ENCODE results near the gene PLXNC1.

Gene PLXNC1

DNA sequence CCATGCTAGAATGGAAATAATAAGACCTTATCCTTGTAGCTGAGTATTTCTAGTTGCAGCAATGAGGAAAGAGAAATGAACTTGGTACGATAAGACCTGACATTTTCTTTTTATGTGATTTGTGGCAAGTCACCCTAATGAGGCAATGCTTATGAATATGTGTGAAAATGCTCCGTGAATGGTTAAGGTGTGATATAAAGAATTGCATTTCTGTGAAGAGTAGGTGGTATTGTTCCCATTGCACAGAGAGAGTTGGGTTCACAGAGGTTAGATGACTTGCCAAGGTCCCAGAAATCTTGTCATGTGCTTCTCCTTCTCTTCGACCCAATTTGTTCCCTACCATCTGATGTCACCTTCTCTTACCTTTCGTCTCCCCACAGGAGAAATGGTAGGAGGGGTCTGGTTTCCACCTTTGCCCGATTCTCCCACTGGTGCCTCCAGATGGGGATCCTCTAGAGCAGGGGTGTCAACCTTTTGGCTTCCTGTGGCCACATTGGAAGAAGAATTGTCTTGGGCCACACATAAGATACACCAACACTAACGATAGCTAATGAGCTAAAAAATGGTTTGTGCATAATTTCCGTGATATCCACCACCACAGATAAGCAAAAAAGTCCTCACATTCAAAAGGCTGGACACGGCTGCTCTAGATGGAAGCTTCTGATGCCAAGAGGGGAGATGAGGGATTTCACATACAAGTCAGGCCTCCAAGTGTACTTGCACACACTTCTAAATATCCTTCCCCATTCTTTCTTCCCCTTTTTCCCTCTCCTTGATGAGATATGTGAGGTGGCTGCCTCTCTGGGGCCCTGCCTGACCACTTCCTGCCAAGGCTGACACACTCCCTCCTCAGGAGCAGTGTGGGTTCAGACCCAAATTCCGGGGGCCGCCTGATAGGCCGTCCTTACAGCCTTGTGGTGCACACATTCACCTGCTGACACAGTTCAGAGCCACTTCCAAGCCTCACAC, 96.1 kb downstream of the PLXNC1 start:
- no peak for TF ChIP-seq ZFX (IDR thresholded peaks at IDR 0.05)
- TF ChIP-seq, protein P1, sequence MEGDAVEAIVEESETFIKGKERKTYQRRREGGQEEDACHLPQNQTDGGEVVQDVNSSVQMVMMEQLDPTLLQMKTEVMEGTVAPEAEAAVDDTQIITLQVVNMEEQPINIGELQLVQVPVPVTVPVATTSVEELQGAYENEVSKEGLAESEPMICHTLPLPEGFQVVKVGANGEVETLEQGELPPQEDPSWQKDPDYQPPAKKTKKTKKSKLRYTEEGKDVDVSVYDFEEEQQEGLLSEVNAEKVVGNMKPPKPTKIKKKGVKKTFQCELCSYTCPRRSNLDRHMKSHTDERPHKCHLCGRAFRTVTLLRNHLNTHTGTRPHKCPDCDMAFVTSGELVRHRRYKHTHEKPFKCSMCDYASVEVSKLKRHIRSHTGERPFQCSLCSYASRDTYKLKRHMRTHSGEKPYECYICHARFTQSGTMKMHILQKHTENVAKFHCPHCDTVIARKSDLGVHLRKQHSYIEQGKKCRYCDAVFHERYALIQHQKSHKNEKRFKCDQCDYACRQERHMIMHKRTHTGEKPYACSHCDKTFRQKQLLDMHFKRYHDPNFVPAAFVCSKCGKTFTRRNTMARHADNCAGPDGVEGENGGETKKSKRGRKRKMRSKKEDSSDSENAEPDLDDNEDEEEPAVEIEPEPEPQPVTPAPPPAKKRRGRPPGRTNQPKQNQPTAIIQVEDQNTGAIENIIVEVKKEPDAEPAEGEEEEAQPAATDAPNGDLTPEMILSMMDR (conservative IDR thresholded peaks at IDR 0.05) = no peak
- no peak overlapping the region for H3K27ac ChIP-seq

GRCh38 chr12:94245631-94246383, 97.4 kb downstream of the PLXNC1 start:
- no peak overlapping the region for H3K27ac ChIP-seq
- TF ChIP-seq, protein P1 (conservative IDR thresholded peaks at IDR 0.05) = no peak
- TF ChIP-seq ZFX (IDR thresholded peaks at IDR 0.05) = no peak

GRCh38 chr12:94247246-94247645, 98.9 kb downstream of the PLXNC1 start:
- TF ChIP-seq ZFX (IDR thresholded peaks at IDR 0.05) = no peak
- TF ChIP-seq, protein P1 (conservative IDR thresholded peaks at IDR 0.05) = no peak
- H3K27ac ChIP-seq = no peak overlapping the region

DNA sequence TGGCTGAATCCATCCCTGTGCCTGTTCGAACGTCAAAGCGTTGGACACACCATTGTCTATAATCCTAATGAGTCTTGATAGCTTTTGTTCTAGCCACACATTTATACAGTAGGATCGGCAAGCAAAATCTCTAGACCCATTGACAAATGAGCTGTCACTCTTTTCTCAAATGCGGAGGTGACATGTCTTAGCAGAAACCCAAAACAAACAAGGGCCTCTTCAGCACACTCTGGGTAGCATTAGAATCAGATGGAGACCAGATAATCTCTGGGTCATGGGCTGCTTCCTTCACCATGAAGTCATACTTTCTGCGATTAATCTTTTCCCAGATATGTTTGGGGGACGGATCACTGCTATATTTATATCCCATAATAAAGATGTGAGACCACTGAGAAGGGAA, 100.2 kb downstream of the PLXNC1 start:
- H3K27ac ChIP-seq = no peak overlapping the region

DNA sequence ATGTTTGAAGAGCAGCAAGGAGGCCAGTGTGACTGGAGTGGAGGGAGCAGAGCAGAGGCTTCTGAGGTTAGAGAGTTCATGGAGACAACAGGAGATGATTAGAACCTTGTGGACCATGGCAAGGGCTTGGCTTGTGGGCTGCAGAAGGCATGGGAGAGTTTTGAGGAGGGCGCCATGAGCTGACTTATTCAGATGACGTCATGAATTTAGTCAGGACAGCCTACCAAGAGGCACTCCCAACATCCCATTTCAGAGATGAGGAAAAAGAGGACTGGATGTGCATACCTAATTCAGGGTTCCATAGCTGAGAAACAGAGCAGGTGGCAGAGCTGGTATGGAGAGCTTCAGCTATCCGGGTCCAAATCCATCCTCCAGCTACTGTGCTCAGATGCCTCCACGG, 101.8 kb downstream of the PLXNC1 start:
- no peak overlapping the region for H3K27ac ChIP-seq
- TF ChIP-seq, protein P1 (conservative IDR thresholded peaks at IDR 0.05) = no peak
- TF ChIP-seq ZFX (IDR thresholded peaks at IDR 0.05) = no peak

More for the DNA sequence above, 100.2 kb downstream of the PLXNC1 start:
- TF ChIP-seq ZFX (IDR thresholded peaks at IDR 0.05) = no peak
- TF ChIP-seq, protein P1 (conservative IDR thresholded peaks at IDR 0.05) = no peak

DNA sequence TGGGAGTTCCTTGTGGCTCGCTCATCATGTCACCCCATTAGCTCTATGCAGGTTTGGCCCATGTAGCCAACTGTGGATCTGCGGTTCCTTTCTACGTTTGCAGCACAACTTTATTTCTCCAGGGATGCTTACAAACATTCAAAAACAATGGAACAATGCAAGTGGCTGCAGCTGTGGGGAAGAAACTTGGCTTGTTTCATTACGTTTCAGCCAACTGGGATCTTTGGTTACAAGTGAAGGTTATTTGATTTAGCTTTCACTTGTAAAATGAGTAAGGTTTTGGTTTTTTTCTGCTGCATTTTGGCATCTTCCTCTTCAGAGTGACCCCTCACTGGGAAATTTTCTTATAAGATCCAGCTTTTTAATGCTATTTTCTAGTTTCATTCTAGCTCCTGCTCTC, 105.9 kb downstream of the PLXNC1 start:
- TF ChIP-seq, protein P1 (conservative IDR thresholded peaks at IDR 0.05) = no peak
- TF ChIP-seq ZFX (IDR thresholded peaks at IDR 0.05) = no peak
- no peak overlapping the region for H3K27ac ChIP-seq

DNA sequence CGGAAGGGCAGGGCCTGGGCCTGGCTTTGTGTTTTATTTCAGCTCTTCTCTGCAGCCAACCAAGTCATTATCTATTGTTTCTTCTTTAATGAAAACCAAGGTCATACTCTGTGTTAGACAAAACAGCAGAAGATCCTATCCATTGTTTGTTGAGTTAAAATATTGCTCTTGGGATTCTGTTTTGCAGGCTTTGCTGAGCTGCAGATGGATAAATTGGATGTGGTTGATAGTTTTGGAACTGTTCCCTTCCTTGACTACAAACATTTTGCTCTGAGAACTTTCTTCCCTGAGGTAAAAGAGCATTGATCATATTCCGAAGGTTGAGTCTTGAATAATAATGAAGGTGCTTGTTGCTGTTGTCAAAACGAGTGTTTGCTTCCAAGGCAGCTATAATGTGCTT, 106.6 kb downstream of the PLXNC1 start:
- TF ChIP-seq ZFX (IDR thresholded peaks at IDR 0.05) = no peak
- TF ChIP-seq, protein P1 (conservative IDR thresholded peaks at IDR 0.05) = no peak
- H3K27ac ChIP-seq = no peak overlapping the region
